Measurements from ENCODE around the gene FRMD4B.

DNA sequence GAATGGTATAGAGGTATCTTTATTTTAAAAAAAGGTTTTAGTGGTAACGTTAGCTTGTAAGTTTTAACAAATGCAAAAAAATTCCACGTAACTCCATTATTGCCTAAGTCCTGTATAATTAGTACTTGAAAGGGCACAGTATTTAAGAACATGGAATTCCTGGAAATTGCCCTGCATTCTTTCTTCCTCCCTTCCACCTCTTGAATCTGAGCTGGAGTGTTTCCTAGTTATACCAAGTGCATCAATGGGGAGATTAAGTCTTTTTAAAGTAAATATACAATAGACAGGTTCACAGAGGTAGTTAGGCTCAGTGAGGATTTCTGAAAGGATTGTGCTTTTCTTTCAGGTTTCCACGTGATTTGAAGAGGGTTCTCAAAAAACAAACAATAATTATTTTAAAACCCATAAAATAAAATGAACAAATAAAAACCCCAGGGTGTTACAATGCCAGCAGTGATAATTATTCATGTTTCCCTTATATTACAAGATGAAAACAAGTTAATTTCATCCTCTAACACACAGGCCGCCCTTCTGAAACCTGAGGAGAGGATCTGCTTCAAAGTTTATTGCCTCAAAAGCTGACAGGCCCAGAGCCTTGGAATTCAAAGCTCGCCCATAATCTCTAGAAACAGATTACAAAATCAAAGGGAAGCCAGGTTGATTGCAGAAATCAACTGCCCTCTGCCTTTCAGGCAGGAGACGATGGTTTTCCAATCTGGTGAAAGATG lies 134.6 kb downstream of the FRMD4B start:
- TF ChIP-seq, protein P1, sequence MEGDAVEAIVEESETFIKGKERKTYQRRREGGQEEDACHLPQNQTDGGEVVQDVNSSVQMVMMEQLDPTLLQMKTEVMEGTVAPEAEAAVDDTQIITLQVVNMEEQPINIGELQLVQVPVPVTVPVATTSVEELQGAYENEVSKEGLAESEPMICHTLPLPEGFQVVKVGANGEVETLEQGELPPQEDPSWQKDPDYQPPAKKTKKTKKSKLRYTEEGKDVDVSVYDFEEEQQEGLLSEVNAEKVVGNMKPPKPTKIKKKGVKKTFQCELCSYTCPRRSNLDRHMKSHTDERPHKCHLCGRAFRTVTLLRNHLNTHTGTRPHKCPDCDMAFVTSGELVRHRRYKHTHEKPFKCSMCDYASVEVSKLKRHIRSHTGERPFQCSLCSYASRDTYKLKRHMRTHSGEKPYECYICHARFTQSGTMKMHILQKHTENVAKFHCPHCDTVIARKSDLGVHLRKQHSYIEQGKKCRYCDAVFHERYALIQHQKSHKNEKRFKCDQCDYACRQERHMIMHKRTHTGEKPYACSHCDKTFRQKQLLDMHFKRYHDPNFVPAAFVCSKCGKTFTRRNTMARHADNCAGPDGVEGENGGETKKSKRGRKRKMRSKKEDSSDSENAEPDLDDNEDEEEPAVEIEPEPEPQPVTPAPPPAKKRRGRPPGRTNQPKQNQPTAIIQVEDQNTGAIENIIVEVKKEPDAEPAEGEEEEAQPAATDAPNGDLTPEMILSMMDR (IDR thresholded peaks at IDR 0.05; ENCODE audit: insufficient read depth, low read length), result no peak
- no peak for TF ChIP-seq SPI1 (IDR thresholded peaks at IDR 0.05; ENCODE audit: borderline replicate concordance, low read depth)
- no peak for TF ChIP-seq GABPA (IDR thresholded peaks at IDR 0.05; ENCODE audit: low read depth)
- TF ChIP-seq POLR2AphosphoS5 (IDR thresholded peaks at IDR 0.05; ENCODE audit: low read depth), result no peak
- TF ChIP-seq, protein P2, sequence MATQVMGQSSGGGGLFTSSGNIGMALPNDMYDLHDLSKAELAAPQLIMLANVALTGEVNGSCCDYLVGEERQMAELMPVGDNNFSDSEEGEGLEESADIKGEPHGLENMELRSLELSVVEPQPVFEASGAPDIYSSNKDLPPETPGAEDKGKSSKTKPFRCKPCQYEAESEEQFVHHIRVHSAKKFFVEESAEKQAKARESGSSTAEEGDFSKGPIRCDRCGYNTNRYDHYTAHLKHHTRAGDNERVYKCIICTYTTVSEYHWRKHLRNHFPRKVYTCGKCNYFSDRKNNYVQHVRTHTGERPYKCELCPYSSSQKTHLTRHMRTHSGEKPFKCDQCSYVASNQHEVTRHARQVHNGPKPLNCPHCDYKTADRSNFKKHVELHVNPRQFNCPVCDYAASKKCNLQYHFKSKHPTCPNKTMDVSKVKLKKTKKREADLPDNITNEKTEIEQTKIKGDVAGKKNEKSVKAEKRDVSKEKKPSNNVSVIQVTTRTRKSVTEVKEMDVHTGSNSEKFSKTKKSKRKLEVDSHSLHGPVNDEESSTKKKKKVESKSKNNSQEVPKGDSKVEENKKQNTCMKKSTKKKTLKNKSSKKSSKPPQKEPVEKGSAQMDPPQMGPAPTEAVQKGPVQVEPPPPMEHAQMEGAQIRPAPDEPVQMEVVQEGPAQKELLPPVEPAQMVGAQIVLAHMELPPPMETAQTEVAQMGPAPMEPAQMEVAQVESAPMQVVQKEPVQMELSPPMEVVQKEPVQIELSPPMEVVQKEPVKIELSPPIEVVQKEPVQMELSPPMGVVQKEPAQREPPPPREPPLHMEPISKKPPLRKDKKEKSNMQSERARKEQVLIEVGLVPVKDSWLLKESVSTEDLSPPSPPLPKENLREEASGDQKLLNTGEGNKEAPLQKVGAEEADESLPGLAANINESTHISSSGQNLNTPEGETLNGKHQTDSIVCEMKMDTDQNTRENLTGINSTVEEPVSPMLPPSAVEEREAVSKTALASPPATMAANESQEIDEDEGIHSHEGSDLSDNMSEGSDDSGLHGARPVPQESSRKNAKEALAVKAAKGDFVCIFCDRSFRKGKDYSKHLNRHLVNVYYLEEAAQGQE (IDR thresholded peaks at IDR 0.05; ENCODE audit: insufficient replicate concordance, low read depth), result no peak
